GM13977 (cell line): ENCODE results near the gene DLAT.

Experiments used
- DNase-seq: peaks from one replicate; pipeline ENCODE4 v3.0.0; 2012; ENCODE audit warnings: low spot score
- CTCF ChIP-seq: IDR thresholded peaks from 2 replicates; pipeline ENCODE4 v1.5.1; 2012; ENCODE audit warnings: mild to moderate bottlenecking, control low read depth; ENCODE audit not compliant: insufficient read depth; ENCODE audit errors: extremely low read depth, missing control alignments
- in situ Hi-C: fragments of 300-500 bp; cut with MboI; formaldehyde crosslinking; loops from one replicate; pipeline ENCODE4 v1.12.0; 2022; ENCODE audit warnings: low sequenced_read_pairs, low pct_unique_long_range_greater_than_20kb, mixed read lengths, inconsistent platforms; ENCODE audit not compliant: unreplicated experiment

Gene DLAT

DNA sequence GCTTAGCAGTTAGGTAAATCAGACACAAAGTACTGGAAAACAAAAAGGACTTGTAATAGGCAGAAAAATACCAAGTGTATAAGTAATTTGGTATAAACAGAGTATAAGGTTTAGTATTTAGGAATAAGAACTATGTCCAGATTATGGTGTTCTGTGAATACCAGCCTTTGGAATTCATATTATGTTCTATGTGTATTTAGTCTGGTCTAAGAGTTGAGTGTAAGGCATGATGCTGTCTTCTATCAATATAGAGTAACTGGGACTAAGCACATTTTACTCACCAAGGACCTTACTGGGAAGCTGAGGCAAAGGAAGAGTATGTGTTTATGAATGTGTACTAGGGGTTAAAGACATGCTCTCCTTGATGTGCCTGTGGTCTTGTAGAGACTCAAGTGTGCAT is 71.0 kb downstream of the DLAT start:
- in situ Hi-C loops = no loop called here
- no peak for DNase-seq
- TF ChIP-seq CTCF = no peak

DNA sequence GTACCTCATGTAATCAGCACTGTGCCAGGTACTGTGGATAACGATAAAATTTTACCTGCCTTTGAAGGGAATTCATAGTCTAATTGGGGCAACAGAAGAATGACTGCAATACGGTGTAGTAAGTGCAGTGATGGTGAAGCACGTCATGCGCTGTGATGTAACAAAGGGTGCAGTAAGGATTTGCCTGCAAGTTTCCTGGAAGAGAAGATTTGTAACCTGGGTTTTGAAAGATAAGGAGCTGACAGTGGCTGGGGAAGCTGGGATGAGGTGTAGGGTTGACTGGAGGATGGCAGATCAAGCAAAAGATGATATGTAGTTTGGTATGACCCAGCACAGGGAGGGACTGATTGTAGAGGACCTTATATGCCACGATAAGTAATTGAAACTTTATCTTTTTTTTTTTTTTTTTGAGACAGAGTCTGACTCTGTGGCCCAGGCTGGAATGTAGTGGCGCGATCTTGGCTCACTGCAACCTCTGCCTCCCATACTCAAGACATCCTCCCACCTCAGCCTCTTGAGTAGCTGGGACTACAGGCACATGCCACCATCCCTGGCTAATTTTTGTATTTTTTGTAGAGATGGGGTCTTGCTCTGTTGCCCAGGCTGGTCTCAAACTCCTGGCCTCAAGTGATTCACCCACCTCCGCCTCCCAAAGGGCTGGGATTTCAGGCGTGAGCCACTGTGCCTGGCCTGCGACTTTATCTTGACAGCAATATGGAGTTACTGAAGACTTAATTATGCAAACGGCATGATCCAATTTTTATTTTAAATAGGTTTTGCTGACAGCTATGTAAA is 72.7 kb downstream of the DLAT start:
- in situ Hi-C loops = no loop called here
- no peak for DNase-seq
- TF ChIP-seq CTCF = no peak

DNA sequence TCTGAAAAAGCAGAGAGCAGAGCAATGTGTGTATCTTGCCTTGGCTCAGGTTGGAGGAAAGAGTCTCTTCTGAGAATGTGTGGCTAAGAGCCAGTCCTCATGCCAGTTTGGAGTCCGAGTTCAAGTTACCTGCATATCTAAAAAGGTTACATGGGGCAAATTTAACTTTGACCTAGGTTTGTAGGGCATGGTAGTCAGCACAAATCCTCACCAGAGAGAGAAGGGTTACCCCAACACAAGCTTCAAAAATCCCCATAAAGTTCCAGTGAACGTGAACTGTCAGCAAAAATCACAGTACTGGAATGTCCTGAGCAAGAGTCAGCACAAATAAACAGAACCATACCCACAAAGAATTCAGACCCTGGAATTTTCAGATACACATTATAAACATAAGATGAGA is 75.3 kb downstream of the DLAT start:
- TF ChIP-seq CTCF = no peak
- in situ Hi-C loops = no loop called here
- DNase-seq = no peak

- TF ChIP-seq CTCF = no peak
- DNase-seq = no peak
- in situ Hi-C loops = no loop called here
Measured at GRCh38 chr11:112103446-112103845, 78.2 kb downstream of the DLAT start.

DNA sequence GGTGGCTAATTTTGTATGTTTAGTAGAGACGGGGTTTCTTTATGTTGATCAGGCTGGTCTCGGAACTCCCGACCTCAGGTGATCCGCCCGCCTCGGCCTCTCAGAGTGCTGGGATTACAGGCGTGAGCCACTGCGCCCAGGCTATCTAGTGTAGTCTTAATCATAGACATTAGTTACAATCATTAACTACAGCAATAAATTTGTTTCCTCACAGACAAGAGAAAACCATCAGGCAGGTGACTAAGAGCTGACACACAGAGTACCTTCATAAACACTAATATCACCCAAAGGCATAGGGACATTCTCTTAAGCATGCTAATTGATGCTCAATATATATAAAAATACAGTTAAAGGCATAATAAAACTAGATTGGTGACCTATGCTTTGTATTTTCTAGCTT is 80.9 kb downstream of the DLAT start:
- TF ChIP-seq CTCF = no peak
- no peak for DNase-seq
- in situ Hi-C loops = no loop called here
